Activated CD4-positive, alpha-beta T cell treated with anti-CD3 and anti-CD28 coated beads, Interleukin-2, amount 50 U/mL, for 1 hour (primary cell): ENCODE data around the gene DDX23.

Source experiments
- DNase-seq: peaks from one replicate; pipeline ENCODE4 v3.0.0-alpha.2; 2020

Gene DDX23

DNA sequence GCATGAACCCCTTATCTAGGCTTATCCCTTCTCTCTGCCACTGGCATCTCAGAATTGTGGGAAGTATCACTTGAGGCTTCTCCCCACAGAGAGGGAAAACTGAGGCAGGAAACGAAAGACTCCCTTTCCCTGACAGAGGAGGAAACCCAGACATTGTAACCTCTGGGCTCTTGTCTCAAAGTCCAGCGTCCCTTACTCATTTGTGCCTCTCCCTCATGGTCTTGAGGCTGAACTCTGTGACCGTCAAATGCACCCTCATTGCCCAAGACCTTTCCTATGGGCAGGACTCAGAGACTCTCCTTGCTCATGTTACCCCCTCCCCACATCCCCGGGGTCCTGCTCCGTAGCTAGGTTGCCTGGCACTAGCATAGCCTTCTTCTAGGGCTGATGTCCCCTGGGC lies 29.8 kb downstream of the DDX23 start:
- no peak for DNase-seq

DNA sequence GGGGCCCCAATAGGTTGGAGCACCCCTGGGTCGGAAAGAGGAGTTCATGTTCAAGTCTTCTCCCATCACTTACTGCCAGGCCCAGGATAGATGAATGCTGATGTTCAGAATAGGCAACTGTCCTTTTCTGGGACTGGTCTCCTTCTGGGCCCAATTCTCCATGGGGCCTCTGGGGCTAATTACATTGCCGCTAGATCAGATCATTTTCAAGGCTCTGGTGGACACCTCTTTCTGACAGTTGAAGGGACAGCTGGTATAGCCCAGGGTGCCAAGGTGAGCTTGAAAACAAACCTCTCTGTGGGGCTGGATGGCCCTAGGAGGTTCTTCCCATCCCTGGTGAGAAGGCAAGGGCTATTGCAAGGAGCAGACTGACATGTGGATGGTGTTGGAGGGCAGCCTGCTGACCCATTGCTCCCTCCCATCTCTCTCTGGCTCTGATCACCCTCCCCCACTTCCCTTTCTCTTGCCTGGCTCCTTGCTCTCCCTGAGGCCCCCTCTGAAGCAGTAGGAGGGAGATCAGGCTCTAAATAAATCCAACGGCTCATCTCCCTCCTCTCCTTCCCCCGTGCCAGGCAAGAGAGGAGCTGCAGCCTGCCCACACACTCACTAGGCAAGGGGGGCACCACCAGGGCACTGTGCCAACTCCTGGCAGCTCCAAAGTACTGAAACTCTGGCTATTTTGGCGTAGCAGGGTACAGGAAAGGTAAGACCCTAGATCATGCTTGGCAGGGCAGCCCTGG lies 31.8 kb downstream of the DDX23 start:
- no peak for DNase-seq

DNA sequence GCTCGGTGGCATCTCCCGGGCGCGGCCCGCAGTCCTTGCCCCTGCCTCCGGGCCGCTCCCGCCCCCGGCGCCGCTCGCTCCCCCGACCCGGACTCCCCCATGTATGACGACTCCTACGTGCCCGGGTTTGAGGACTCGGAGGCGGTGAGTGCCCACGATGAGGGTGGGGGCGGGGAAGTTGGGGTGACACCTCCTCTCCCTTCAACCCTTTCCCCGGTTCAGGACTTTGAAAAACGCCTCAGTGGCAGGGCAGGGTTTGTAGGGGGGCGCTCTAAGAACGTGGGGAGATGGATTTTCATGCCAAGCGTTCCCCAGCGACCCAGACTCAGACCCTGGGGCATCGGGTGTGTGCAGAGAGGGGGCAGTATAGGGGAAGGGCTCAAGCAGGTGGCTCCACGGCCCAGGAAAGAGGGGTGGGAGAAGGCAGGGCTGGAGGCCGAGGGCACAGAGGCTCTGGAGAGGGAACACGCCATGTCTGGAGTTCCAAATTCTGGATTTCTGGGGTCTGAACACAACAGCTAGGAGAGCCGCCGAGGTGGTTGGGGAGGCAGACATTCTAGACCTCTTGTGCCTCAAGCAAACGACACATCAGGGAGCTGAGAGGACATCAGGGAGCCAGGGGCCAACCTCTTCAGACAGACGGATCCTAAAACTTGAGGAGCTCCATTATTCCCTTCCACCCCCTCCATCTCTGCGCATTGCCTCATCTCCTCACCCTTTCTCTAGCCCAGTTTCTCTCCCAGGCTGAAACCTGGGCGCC lies 33.0 kb downstream of the DDX23 start:
- DNase-seq = peak; percentile 48

DNA sequence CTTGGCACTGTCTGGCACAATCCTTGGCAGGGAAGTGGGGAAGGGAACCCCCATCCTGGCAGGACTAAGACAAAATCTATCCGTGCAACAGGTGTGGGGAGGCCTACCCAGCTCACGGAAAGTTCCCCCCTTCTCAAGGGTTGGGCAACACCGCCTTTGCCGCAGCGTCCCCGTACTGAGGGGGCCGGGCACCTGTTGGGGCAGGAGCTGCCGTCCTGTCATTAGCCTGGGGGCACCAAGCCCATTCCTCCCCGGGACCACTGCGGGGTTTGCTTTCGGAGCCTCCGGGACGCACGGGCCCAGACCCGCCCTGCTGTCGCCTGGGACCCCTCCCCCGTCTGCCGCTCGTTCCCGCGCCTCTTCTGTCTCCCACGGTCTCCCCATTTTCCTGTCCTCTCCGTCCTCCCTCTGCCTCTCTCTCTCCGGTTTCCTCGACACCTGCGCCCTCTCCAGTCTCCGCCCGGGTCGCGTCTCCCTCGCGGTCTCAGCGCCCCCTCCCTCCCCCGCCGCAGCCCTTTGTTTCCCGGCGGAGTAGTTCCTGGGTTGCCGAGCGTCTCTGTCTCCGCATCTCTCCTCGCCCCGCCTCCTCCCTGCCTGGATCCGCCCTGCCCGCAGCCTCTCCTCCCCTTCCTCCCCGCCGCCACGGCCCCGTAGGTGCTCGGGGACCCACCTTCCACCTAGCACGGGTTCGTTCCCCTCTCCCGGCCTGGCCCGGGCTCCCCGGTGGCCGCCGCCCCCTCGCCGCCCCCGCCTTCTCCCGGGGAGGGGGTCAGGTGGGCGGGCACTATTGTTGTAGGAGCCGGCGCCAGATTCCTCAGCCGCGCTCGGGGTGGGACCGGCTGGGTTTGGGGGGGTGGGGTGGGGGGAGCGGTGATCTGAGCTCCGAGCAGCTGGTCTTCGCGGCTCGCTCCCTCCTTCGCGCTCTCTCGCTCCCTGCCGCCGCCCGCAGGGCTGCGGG lies 33.8 kb downstream of the DDX23 start, which contains the start of gene CACNB3:
TSS of gene CACNB3 (plus strand) at position 624 of the 958 bp plus-strand sequence. CDS start 434 bp downstream, outside the sequence.
- DNase-seq = peak; percentile 74

DNA sequence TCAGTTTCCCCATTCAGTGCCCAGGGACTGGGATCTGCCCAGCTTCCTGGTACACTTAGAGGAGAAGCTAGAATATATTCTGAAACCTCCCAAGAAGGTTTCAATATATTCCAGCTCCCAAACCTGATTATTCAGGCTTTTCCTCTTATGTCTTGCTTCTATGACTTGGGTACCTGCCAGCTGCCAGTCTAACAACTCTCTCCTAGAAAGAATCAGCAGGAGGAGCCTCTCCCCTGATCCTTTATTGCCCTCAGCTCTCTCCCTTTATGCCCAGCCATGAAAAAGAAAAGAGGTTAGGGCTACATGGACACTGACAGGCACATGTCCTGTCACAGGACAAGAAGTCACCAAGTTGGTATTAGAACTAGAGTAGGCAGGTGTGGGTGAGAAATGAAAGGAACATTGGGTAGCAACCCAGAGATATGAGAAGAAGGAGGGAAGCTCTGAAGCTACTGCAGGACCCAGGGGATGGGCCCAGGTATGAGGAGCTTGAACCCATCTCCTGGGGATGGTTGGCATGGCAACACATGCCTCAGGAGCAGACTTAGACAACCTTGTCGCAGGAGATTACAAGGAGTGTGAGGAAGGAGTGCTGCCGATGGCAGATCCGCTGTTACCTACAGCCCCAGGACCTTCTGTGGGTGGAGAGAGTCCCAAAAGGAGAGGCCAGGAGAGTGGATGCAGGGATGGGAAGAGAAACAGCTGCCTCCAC lies 35.7 kb downstream of the DDX23 start:
- DNase-seq = no peak

DNA sequence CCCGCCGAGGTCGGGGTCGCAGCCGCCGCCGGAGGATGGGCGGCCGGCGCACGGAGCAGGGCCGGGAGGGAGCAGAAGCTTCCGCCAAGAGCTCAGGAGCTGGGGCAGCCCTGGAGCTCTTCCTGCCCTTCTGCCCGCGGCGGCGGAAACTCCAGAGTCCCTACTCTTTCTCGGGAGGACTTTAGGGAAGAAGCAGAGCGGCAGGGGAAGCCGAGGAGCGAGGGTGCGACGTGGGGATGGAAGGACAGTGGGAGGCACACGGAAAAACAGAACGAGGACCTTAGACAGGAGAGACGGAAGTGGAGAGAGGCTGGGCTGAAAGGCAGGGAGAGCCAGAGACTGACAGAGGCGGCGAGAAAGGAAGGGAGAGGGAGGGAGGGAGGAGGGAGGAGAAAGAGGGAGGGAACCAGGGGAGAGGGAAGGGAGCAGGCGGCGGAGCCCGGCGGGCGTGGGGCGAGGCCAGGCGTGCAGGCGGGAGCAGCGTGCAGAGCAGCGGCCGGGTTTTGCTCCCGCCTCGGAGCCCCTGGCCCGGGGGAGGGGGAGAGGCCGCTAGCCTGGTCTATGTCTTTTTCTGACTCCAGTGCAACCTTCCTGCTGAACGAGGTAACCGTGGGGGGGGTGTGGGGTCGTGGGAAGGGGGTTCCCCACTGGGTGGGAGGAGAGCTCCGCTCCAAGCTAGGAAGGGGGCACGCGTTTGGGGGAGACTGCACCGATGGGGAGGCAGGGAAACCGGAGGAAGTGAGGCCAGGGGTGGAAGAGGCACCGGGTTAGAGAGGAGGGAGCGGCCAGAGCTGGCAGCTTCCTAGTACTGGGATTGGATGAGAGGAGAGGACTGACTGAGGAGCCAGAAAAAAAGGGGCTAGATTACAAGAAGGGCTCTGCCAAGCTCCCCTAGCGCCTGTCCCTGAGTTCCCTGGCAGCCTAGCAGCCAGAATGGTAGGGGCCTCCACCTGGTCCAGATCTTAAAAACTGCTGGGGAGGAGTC lies 36.5 kb downstream of the DDX23 start:
- no peak for DNase-seq

DNA sequence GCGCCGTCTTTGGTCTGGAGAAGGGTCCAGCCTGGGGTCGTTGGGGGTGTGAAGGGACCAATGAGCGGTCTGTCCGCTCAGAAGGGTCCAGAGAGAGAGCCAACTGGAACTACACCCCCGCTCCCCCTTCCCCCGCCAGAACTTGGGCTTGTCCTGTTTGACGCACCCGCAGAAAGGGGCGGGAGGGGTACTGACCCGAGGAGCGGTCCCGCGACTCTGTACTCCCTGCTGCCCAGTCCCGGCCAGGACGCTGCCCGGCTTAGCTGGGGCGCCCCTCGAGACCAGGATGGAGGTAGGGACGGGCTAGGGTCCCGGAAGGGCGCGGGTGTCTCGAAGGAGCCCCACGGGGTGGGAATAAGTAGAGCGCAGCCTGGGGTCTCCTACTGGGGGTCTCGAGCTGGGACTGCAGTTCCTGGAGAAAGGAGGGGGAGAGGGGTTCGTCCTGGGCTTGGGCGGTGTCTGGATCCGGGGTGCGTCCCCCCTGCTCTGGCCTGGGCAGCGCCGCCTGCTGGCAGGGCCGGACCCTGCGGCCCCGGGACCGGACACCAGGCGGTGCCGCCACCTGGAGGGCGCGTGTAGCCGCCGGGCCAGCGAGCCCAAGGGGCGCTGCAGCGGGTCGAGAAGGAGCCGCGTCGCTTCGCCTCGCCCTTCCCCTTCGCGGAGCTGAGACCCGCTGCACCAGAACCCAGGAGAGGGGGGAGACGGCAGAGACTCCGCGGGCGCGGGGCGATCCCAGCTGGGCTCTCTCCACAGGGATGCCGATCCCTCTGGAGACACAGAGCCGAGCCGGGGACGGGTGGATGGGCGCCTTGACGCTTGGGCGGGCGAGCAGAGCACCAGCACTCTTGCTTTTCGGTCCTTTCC lies 37.5 kb downstream of the DDX23 start:
- peak; percentile 65 for DNase-seq

DNA sequence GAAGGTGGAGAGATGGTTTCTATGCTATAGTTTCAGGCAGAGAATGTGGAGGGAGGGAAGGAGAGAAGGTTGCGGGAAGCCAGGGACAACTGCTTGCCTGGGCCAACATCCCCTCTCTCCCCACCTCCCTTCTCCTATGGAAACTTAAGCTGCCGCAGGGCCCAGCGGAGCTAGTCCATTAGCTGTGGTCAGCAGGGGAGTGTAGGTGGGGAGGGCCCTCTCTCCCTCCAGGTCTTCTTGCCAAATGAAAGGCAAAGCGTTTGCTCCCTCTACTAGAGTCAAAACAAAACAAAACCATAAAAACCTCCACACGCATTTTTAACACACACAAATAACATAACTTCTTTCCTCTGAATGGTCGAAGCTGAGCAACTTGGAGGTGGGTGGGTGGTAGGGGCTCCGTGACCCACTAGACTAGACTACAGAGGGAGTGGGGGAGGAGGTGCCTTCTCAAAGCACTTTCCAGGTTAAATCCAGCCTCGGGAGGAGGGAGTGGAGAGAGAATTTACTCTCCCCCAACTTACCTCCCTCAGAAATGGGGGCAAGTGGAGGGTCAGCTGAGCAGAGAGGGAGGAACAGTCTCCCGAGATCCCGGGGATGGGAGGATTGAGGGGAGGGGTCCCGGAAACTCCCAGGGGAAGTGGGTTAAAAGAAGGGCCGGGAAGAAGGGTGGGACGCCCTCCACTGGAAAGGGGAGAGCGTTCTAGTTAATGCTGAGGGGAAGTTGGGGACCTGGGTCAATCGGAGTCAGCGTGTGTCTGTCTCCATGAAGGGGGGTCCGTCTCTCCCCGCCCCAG lies 38.3 kb downstream of the DDX23 start:
- DNase-seq = no peak

DNA sequence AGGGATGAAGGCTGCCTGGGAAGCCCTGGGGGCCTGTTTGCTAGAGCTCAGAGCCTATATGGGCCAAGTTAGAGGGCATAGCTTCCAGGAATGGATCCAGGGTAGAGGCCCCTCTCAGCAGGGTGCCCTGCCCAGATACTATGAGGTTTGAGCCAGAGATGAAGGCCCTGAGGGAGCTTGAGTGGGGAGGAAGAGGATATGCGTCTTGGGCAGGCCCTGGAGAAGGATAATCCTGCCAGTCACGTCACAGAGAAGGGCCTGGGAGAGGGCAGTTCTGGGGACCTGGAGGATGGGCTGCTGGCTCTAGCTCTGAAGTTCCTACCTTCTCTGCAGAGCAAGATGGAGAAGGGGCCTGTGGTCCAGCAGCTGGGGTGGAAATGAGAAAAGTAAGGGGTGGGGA lies 39.6 kb downstream of the DDX23 start:
- no peak for DNase-seq

DNA sequence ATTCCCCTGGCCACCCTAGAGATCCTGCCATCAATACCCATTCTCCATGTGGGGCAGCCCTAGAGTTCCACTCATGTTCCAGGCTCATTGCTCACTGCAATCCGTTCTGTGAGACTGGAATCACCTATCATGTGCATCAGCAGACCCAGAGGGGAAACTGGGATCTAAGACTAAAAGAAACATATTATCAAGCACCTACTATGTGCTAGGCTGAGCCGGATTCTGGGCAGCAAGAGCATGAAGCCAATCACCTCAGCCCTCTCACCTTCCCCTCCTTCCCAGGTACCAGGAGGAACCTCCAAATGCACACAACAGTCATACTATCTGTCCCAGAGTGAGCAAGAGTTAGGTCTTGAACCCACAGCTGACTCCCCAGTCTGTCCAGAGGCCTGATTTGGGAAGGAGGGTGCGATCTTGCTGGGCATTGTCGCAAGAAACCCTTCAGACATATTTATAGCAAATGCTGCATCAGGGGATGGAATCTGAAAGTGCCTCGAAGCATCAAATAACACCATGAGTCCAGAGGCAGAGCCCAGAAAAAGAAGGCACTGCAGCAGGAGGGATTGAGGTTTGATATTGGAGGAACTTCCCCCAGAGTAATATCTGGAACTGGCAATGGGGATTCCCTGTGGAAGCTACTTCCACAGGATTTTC lies 40.4 kb downstream of the DDX23 start:
- DNase-seq = no peak

DNA sequence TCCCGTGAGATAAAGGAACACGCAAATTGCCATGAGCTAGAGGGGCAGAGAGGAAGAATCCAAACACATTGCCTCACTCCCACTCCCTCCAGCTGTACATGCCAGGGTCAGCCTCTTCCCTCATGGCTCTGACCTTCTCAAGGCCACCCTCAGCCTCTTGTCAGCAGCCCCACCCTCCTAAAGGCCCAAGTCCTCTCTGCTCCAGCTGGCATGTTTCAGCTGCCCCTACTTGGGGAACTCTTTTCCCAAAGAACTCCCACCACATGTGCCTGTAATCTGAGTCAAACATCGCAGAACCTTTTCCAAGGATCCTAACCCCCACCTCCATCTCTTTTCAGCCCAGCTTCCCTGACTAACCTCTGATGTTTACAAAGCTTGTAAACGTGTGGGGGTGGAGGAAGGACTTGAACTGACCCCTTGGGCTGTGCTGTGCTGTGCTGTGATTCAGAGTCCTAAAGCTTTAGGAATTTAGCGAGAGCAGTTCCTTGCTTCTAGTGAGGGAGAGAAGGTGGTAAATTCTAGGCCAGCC lies 41.0 kb downstream of the DDX23 start:
- DNase-seq = no peak

DNA sequence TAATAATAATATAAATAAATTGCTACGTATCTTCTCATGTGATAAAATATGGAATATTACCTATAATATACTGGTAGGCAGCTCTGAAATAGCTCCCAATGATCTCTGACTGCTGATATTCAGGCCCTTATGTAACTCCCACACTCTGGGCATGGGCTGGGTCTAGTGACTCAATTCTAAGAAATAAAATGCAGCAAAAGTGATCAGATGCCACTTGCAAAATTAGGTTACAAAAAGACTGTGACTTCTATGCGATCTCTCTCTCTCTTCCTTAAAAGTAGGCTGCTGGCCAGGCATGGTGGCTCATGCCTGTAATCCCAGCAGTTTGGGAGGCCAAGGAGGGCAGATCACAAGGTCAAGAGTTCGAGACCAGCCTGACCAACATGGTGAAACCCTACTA lies 44.0 kb downstream of the DDX23 start:
- DNase-seq = no peak

DNA sequence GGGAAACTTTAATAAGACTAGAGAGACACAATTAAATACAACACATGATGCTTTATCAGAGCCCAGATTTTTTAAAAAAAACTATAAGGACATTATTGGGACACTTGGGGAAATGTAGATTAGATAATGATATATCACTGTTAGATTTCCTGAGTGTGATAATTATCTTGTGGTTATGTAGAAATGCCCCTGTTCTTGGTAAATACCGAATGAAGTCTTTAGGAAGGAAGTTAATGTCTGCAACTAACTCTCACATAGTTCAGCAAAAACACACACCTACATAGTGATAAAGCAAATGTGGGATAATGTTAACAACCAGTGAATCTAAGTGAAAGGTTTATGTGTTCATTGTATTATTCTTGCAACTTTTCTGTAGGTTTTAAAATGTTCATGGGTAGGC lies 48.3 kb downstream of the DDX23 start:
- no peak for DNase-seq

DNA sequence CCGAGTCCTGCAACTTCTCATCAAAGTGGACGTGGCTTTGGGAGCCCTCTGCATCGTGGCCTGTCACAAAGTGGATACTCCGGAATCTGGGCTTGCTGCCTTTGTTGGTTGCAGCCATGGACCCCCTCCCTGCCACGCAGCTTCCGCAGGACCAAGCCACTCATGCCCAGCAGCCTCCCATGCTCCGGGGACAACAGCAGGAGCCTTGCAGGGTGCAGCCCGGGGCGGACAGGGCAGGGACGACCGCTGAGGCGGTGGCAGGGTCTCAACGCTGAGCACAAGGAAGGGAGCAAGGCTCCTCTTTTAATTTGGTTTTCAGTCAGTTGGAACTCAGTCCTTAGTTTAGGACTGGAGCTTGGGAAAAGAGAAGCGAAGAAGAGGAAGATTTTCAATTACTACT lies 51.0 kb downstream of the DDX23 start:
- DNase-seq = no peak

DNA sequence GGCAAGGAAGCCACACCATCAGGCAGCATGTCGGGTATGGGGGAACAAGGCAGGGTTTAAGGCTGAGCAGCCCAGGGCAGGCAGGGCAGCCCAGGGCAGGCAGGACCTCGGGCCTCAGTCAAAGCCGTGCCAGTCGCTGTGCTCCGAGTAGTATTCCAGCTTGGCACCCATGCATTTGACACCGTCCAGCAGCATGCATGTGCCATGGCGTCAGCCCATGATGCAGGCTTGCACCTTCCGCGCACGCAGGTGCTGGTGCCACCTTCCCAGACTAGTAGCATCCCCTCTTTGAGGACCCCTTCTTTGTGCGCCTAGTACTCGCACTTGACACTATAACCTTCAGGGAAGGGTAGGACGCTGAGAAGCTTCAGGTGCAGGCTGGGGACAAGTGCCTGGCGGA lies 51.5 kb downstream of the DDX23 start:
- DNase-seq = no peak

DNA sequence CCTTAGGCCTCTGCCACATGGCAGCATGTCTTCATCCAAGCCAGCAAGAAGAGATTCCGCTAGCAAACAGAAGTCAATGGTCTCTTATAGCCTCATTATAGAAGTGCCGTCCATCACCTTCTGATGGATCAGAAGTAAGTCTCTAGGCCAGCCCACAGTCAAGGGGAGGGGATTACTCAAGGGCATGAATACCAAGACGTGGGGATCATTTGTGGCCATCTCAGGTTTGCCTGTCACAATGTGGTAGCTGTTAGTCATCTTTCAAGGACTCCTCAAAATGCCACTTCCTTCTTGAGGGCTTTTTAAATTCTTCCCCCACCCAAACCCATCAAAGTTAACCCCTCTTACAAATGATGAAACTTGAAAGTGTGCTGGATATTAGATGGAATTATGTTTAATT lies 55.0 kb downstream of the DDX23 start:
- DNase-seq = no peak

DNA sequence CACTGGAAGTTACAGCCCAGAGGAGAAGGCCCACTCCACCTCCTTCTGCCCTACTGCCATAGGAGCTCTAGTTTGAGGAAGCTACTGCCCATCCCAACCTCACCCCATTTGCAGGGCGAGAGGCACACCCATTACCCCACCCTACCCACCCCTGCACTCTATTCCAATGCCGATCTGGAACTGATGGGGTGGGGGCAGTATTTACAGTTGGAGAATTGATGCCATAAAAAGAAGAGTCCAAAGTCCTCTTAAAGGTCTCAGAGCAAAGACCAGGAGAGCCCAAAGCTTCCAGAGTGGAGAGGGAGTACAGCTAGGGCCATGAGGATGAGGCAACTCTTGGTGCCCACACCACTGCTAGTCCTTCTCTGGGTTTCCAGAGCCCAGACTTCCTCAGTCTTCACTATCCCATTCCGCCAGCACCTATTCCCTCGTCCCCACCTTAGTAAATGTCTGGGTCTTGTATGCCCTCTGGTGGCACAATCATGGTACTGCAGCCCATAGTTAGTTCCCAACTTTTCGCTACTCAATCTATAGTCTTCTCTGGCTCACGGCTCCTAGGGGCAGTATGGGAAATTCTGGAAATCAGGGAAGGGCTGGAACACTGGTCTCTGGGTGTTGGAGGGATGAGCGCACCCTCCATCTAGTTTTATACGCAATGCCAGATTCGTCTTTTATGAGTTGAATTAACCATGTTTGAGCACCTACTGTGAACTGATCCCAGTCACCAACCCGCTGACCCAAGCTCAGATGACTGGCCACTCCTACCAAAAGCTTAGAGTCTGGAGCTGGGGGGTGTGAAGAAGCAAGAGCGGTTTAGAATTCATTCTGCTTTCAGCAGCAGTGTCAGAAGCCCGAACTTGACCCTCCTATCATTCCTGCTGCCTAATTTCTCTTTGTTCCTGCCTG lies 56.2 kb downstream of the DDX23 start:
- DNase-seq = peak; percentile 52
